ENCODE data around the gene TMEM42.

DNA sequence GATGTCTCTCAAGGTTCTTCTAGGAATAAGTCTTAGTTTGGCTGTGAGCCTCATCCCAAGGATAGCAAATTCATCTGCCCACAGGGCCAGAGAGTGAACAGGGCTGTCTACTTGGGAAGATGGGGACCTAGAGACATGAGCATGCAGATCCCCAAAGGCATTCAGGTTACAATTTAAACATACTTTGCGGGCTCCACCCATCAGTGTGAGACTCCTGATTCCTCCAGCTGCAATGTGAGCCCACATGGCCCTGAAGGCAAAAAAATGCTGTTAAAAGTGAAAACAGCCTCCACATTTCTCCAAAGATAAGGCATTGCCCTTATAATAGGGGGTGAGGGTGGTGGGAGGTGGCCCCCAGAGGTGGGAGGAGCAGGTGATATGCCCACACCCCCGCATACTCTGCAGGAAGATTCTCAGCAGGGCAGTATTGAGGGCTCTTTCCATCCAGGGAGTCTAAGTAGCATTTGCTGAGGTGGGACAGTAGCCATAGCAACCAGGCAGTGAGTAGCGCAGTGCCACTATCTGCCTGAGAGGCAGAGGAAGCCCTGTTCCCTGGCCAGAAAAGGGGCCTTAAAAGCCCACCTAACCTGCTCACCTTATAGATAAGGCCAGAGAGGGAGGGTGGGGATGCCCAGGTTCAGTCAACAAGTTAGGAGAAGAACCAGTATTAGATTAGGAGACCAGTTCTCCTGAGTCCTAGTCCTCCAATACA is 43.9 kb downstream of the TMEM42 start:
- no peak for TF ChIP-seq EZH2 (IDR thresholded peaks at IDR 0.05)
- no peak for TF ChIP-seq POLR2AphosphoS5 (IDR thresholded peaks at IDR 0.05; ENCODE audit: borderline replicate concordance, low read depth, low read length)

Data from SK-N-MC (cell line).